GM12874 (cell line): ENCODE results near the gene VRK3.

ENCODE experiments used
- TF ChIP-seq, protein P1 (sequence below): IDR thresholded peaks from 2 replicates; pipeline ENCODE4 v1.5.1; 2011; ENCODE audit warnings: low read depth, mild to moderate bottlenecking, control low read depth, low read length, moderate library complexity; ENCODE audit not compliant: insufficient read depth

VRK3 gene

DNA sequence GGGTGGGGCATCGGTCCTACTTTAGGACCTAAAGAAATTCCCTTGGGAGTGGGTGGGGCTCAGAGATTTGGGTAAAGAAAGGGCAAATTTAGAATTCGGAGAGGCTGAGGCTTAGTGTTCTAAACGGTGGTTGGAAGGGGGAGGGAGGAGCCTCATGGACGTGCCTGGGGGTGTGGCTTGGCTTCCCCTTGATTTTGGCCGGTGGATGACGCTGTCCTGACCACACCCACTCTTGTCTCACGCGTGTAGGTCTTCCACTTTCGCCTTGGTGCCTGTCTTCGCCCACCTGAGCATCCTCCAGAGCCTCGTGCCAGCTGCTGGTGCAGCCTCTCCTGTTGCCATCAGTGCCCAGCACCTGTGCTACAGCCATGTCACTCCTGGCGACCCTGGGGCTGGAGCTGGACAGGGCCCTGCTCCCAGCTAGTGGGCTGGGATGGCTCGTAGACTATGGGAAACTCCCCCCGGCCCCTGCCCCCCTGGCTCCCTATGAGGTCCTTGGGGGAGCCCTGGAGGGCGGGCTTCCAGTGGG, 94.6 kb downstream of the VRK3 start:
- TF ChIP-seq, protein P1, sequence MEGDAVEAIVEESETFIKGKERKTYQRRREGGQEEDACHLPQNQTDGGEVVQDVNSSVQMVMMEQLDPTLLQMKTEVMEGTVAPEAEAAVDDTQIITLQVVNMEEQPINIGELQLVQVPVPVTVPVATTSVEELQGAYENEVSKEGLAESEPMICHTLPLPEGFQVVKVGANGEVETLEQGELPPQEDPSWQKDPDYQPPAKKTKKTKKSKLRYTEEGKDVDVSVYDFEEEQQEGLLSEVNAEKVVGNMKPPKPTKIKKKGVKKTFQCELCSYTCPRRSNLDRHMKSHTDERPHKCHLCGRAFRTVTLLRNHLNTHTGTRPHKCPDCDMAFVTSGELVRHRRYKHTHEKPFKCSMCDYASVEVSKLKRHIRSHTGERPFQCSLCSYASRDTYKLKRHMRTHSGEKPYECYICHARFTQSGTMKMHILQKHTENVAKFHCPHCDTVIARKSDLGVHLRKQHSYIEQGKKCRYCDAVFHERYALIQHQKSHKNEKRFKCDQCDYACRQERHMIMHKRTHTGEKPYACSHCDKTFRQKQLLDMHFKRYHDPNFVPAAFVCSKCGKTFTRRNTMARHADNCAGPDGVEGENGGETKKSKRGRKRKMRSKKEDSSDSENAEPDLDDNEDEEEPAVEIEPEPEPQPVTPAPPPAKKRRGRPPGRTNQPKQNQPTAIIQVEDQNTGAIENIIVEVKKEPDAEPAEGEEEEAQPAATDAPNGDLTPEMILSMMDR = no peak

DNA sequence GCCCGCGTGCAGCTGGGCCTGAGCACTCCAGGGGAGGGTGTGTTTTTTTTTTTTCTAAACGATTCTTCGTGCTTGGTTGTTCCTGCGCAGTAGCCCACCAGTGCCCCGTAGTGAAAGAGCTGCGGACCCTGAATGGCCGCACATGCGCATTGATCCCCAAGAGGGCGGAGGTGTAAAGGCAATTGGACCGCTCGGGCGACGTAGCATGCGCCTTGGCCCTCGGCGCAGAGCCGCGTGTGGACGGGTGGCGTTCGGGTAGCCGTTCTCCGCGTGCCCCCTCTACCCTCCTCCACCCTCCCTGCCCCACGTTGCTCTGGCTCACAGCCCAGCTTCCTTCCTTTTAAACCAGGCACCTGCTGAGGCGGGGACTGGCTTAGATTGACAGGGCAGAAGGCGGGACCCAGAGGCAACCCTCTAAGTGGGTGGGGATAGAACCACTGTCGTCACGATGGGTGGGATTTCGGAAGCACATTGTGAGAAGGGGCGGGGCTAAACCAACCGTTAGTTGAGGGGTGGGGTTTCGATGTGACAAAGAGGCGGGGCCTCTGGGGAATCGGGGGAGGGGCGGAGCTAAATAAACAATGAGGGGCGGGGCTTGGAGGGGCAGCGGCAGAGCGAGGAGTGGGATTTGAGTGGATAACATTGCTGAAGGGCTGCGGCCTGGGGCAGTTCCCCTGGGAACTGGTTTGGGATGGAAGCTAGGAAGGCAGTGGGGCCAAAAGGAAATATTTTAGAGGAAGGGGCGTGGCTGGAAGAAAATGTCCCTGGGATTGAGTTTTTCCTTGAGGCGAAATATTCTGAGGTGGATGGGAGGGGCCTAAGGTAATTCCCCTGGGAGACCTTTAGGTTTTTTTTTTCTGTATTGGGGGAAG, 95.3 kb downstream of the VRK3 start:
- TF ChIP-seq, protein P1 = no peak

DNA sequence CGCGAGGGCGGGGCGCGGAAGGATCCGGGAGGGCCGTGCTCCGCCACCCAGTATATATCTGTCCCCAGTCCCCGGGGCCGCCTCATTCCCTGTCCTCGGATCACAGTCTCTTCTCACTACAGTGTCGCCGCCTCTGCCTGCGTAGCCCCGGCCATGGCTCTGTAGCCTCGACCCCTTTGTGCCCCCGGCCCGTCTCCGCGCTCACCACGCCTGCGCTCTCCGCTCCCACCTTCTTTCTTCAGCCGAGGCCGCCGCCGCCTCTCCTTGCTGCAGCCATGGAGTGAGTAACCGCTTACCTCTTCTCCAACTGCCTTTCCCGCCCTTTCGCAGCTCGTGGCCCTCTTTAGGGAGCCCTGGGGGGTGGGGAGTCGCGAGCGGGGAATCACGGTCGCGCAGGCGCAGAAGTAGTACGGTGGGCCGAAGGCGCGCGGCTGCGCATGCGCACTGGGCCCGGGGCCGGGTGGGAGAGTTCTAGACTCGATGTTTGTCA, 96.0 kb downstream of the VRK3 start, which contains the start of the genes ATF5 and NUP62:
ATF5 (plus strand) TSS at position 85 of the 490 bp plus-strand sequence. CDS start 1,646 bp downstream, outside the sequence.
NUP62 (minus strand) TSS at position 384 of the 490 bp plus-strand sequence. CDS start 19,697 bp downstream, outside the sequence.
- TF ChIP-seq, protein P1 = no peak

DNA sequence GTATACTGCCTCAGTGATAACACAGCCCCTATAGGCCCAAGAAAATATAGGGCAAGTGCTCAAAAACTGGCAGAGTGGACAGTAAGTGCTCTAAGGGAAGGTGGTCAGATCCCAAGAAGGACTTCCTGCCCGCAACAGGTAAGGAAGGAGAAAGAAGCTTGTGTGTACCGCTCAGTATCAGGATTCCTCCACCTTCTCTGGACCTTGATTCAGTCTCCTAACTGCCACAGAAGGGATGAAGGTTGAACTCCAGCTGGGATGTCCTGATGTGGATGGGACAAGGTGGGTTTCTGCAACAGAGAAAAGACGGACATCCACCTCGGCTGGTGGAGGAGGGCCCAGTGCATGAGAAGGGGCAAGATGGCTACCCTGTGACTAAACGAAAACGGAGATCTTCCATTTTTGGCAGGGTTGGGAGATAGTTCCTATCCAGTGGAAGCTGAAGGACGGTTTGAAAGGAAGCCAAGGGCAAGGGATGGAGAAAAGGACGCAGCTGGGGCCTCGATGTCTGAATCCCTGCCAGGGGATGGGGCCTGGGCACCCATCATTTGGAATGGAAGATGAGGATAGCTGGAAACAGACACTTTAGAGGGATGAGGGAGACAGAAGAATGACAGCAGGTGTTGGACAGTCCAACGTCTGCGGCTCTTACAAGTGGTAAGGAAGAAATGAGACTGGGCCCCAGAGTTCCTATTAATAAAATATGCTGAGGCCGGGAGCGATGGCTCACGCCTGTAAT, 97.5 kb downstream of the VRK3 start:
- TF ChIP-seq, protein P1 = no peak

DNA sequence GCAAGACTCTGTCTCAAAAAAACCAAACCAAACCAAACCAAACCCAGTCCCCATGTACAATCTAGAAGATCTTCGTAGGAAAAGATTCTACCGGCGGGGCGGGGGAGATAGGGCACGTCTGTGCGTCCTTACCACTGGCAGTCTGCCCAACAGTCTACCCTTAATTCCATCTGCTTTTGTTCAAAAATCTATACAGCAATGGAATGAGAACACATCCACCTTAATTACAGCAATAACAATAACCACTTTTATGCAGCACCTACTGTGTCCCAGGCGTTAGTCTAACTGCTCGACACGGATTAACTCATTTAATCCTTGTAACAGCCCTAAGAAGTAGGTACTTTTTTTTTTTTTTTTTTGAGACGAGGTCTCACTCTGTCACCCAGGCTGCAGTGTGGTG, 98.7 kb downstream of the VRK3 start:
- TF ChIP-seq, protein P1 = no peak
